AG10803 (cell line): ENCODE measurements around the gene GNAL.
"Not testable (repeated sequence)": the region's sequence is repeated elsewhere in the genome, so short reads cannot be mapped to it uniquely, and the experiment has no call there.

Experiments used
- DNase-seq: peaks from one replicate; pipeline ENCODE4 v3.0.0; 2010; ENCODE audit warnings: low read depth
- H3K4me3 ChIP-seq: 2 replicates; pipeline ENCODE4 v1.5.1; 2011; ENCODE audit warnings: mild to moderate bottlenecking, low read length, control low read depth
- CTCF ChIP-seq: conservative IDR thresholded peaks from 2 replicates; pipeline ENCODE4 v1.5.1; 2011; ENCODE audit warnings: mild to moderate bottlenecking, low read length, control low read depth, inconsistent platforms

Gene GNAL

GRCh38 chr18:11886577-11887110 is 197.6 kb downstream of the GNAL start:
- no peak overlapping the region for H3K4me3 ChIP-seq
- TF ChIP-seq CTCF, result no peak
- DNase-seq, result no peak

GRCh38 chr18:11887328-11888128 is 198.5 kb downstream of the GNAL start:
- no peak for DNase-seq
- no peak for TF ChIP-seq CTCF
- no peak overlapping the region for H3K4me3 ChIP-seq

- H3K4me3 ChIP-seq, result no peak overlapping the region
- DNase-seq, result no peak
- no peak for TF ChIP-seq CTCF
Measured at GRCh38 chr18:11888726-11889125, 199.7 kb downstream of the GNAL start.

- no peak for DNase-seq
- no peak for TF ChIP-seq CTCF
- no peak overlapping the region for H3K4me3 ChIP-seq
Measured at GRCh38 chr18:11889284-11889683, 200.2 kb downstream of the GNAL start.

GRCh38 chr18:11891737-11892136 is 202.7 kb downstream of the GNAL start:
- no peak overlapping the region for H3K4me3 ChIP-seq
- no peak for DNase-seq
- TF ChIP-seq CTCF, result no peak

GRCh38 chr18:11892438-11892837 is 203.4 kb downstream of the GNAL start:
- H3K4me3 ChIP-seq, DNase-seq: not testable (repeated sequence)

- H3K4me3 ChIP-seq, result no peak overlapping the region
- no peak for TF ChIP-seq CTCF
- DNase-seq, result no peak
Measured at GRCh38 chr18:11897781-11898180, 208.7 kb downstream of the GNAL start.
